ENCODE measurements around the gene NOL11.
"Not testable (repeated sequence)": the region's sequence is repeated elsewhere in the genome, so short reads cannot be mapped to it uniquely, and the experiment has no call there.

Gene NOL11

GRCh38 chr17:67696853-67697498, 20.8 kb upstream of the NOL11 start:
- H3K4me3 ChIP-seq (replicated peaks; ENCODE audit: insufficient read depth, low read length), result no peak overlapping the region
- no peaks in the 10 kb centered on the region for H3K27me3 ChIP-seq (ENCODE audit: insufficient read depth, poor library complexity, severe bottlenecking)
- no peak for DNase-seq (ENCODE audit: low read depth in 1 of 2, low spot score in 1 of 2)
- no peak overlapping the region for H3K27ac ChIP-seq (replicated peaks)
- TF ChIP-seq SPI1 (IDR thresholded peaks at IDR 0.05; ENCODE audit: borderline replicate concordance, low read depth), result no peak
- no peak for TF ChIP-seq GABPA (IDR thresholded peaks at IDR 0.05; ENCODE audit: low read depth)

DNA sequence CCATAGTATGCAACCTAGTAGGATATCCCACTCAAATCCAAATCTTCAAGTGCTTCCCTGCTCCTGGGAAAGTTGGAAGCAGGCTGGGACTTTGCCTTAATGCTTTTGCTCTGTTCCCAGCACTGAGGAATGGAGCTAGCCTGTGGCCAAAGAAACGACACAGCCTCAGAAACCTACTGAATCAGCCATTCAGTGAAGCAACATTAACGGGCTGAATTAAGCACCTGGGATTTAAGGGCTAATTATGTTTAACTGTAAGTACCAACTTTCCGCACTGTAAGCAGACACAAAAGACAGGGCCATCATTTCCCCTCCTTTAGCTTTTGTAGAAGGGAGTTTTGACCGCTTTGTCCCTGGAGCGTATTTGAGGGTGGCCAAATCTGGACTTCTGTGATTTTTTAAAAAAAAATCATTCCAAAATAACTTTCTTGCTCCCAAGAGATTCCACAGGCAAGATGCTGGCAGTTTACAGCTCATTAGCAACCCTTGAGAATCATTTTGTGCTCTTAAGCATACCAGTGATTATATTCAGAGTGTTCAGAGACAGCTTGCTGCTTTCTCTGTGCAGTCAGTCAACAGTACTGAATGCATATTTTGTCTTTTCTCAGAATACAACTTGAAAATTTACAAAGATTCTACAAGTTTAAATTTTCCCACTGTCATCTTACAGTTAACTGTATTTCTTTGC, 17.6 kb upstream of the NOL11 start:
- no peaks in the 10 kb centered on the region for H3K27me3 ChIP-seq (ENCODE audit: insufficient read depth, poor library complexity, severe bottlenecking)
- H3K4me3 ChIP-seq (replicated peaks; ENCODE audit: insufficient read depth, low read length), result no peak overlapping the region
- DNase-seq (ENCODE audit: low read depth in 1 of 2, low spot score in 1 of 2), result no peak
- TF ChIP-seq, protein P1, sequence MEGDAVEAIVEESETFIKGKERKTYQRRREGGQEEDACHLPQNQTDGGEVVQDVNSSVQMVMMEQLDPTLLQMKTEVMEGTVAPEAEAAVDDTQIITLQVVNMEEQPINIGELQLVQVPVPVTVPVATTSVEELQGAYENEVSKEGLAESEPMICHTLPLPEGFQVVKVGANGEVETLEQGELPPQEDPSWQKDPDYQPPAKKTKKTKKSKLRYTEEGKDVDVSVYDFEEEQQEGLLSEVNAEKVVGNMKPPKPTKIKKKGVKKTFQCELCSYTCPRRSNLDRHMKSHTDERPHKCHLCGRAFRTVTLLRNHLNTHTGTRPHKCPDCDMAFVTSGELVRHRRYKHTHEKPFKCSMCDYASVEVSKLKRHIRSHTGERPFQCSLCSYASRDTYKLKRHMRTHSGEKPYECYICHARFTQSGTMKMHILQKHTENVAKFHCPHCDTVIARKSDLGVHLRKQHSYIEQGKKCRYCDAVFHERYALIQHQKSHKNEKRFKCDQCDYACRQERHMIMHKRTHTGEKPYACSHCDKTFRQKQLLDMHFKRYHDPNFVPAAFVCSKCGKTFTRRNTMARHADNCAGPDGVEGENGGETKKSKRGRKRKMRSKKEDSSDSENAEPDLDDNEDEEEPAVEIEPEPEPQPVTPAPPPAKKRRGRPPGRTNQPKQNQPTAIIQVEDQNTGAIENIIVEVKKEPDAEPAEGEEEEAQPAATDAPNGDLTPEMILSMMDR (IDR thresholded peaks at IDR 0.05; ENCODE audit: insufficient read depth, low read length), result no peak
- TF ChIP-seq SPI1 (IDR thresholded peaks at IDR 0.05; ENCODE audit: borderline replicate concordance, low read depth) (no peak), GABPA (IDR thresholded peaks at IDR 0.05; ENCODE audit: low read depth) (no peak)
- H3K27ac ChIP-seq (replicated peaks), result no peak overlapping the region

DNA sequence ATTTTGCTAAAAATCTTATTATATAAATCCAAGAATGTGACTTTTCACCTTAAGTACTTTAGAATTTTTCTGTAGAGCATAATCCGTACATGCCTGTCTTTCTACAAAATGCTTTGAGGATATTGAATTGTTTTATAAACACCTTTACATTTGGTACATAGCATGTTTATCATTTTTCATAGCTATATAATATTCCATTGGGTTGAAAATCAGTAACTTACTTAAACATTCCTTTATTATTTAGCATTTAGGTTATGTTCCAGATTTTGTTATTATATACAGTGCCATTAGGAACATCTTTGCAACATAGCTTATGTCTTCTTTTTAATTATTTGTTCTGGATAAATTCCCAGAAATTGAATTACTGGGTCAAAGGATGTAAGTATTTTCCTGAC, 17.0 kb upstream of the NOL11 start:
- DNase-seq (ENCODE audit: low read depth in 1 of 2, low spot score in 1 of 2), result no peak
- Histone ChIP-seq H3K4me3 (replicated peaks; ENCODE audit: insufficient read depth, low read length) (no peak overlapping the region), H3K27me3 (ENCODE audit: insufficient read depth, poor library complexity, severe bottlenecking) (no peaks in the 10 kb centered on the region), H3K27ac (replicated peaks) (no peak overlapping the region)
- TF ChIP-seq, protein P2, sequence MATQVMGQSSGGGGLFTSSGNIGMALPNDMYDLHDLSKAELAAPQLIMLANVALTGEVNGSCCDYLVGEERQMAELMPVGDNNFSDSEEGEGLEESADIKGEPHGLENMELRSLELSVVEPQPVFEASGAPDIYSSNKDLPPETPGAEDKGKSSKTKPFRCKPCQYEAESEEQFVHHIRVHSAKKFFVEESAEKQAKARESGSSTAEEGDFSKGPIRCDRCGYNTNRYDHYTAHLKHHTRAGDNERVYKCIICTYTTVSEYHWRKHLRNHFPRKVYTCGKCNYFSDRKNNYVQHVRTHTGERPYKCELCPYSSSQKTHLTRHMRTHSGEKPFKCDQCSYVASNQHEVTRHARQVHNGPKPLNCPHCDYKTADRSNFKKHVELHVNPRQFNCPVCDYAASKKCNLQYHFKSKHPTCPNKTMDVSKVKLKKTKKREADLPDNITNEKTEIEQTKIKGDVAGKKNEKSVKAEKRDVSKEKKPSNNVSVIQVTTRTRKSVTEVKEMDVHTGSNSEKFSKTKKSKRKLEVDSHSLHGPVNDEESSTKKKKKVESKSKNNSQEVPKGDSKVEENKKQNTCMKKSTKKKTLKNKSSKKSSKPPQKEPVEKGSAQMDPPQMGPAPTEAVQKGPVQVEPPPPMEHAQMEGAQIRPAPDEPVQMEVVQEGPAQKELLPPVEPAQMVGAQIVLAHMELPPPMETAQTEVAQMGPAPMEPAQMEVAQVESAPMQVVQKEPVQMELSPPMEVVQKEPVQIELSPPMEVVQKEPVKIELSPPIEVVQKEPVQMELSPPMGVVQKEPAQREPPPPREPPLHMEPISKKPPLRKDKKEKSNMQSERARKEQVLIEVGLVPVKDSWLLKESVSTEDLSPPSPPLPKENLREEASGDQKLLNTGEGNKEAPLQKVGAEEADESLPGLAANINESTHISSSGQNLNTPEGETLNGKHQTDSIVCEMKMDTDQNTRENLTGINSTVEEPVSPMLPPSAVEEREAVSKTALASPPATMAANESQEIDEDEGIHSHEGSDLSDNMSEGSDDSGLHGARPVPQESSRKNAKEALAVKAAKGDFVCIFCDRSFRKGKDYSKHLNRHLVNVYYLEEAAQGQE (IDR thresholded peaks at IDR 0.05; ENCODE audit: insufficient replicate concordance, low read depth), result no peak
- TF ChIP-seq, protein P1 (IDR thresholded peaks at IDR 0.05; ENCODE audit: insufficient read depth, low read length), result no peak
- no peak for TF ChIP-seq SPI1 (IDR thresholded peaks at IDR 0.05; ENCODE audit: borderline replicate concordance, low read depth)
- no peak for TF ChIP-seq GABPA (IDR thresholded peaks at IDR 0.05; ENCODE audit: low read depth)
- no peak for TF ChIP-seq POLR2AphosphoS5 (IDR thresholded peaks at IDR 0.05; ENCODE audit: low read depth)

DNA sequence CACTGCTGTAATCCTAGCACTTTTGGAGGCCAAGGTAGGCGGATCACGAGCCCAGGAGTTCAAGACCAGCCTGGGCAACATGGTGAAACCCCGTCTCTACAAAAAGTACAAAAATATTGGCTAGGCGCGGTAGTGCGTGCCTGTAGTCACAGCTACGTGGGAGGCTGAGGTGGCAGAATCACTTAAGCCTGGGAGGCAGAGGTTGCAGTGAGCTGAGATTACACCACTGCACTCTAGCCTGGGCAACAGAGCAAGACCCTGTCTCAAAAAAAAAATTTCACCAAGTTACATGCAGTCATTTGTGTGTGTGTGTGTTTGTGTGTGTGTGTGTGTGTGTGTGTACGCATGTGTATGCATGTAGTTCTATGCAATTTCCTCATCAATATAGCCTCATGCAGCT, 14.9 kb upstream of the NOL11 start:
- not testable (repeated sequence) for H3K27me3 ChIP-seq (ENCODE audit: insufficient read depth, poor library complexity, severe bottlenecking); H3K27ac ChIP-seq (replicated peaks); H3K4me3 ChIP-seq (replicated peaks; ENCODE audit: insufficient read depth, low read length); DNase-seq (ENCODE audit: low read depth in 1 of 2, low spot score in 1 of 2)

GRCh38 chr17:67707442-67707841, 10.3 kb upstream of the NOL11 start:
- no peak overlapping the region for H3K27ac ChIP-seq (replicated peaks)
- no peak for DNase-seq (ENCODE audit: low read depth in 1 of 2, low spot score in 1 of 2)
- no peaks in the 10 kb centered on the region for H3K27me3 ChIP-seq (ENCODE audit: insufficient read depth, poor library complexity, severe bottlenecking)
- no peak for TF ChIP-seq GABPA (IDR thresholded peaks at IDR 0.05; ENCODE audit: low read depth)
- TF ChIP-seq, protein P1 (IDR thresholded peaks at IDR 0.05; ENCODE audit: insufficient read depth, low read length), result no peak
- no peak for TF ChIP-seq SPI1 (IDR thresholded peaks at IDR 0.05; ENCODE audit: borderline replicate concordance, low read depth)
- TF ChIP-seq, protein P2 (IDR thresholded peaks at IDR 0.05; ENCODE audit: insufficient replicate concordance, low read depth), result no peak
- no peak for TF ChIP-seq POLR2AphosphoS5 (IDR thresholded peaks at IDR 0.05; ENCODE audit: low read depth)
- H3K4me3 ChIP-seq (replicated peaks; ENCODE audit: insufficient read depth, low read length), result no peak overlapping the region

Measured in HL-60 (cell line).